SU-DHL-6 (cell line): ENCODE data around the gene CACNA1B.

ENCODE experiments used
- EZH2phosphoT487 ChIP-seq: fragments of 200-600 bp; sonication (generic), shearing (Covaris generic); conservative IDR thresholded peaks from 2 replicates; pipeline ENCODE4 v1.6.1; 2018; ENCODE audit warnings: mild to moderate bottlenecking, antibody characterized with exemption, low read length, moderate library complexity, mixed read lengths
- TF ChIP-seq, protein P1 (sequence below): fragments of 200-600 bp; sonication (generic); IDR thresholded peaks from one replicate; pipeline ENCODE4 v1.5.1; 2017; ENCODE audit warnings: antibody characterized with exemption, mild to moderate bottlenecking, low read length, moderate library complexity; ENCODE audit not compliant: insufficient read depth, poor library complexity, severe bottlenecking

GRCh38 chr9:137905740-137906139, 28.2 kb downstream of the CACNA1B start:
- TF ChIP-seq, protein P1, sequence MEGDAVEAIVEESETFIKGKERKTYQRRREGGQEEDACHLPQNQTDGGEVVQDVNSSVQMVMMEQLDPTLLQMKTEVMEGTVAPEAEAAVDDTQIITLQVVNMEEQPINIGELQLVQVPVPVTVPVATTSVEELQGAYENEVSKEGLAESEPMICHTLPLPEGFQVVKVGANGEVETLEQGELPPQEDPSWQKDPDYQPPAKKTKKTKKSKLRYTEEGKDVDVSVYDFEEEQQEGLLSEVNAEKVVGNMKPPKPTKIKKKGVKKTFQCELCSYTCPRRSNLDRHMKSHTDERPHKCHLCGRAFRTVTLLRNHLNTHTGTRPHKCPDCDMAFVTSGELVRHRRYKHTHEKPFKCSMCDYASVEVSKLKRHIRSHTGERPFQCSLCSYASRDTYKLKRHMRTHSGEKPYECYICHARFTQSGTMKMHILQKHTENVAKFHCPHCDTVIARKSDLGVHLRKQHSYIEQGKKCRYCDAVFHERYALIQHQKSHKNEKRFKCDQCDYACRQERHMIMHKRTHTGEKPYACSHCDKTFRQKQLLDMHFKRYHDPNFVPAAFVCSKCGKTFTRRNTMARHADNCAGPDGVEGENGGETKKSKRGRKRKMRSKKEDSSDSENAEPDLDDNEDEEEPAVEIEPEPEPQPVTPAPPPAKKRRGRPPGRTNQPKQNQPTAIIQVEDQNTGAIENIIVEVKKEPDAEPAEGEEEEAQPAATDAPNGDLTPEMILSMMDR: no peak
- TF ChIP-seq EZH2phosphoT487: no peak
